HL-60 (cell line): ENCODE data around the gene HAUS2.

Experiments used
- POLR2AphosphoS5 ChIP-seq: IDR thresholded peaks from 2 replicates; pipeline ENCODE4 v1.6.1; 2012; ENCODE audit warnings: low read depth
- SPI1 ChIP-seq: IDR thresholded peaks from 2 replicates; pipeline ENCODE4 v1.6.1; 2012; ENCODE audit warnings: low read depth, mild to moderate bottlenecking, borderline replicate concordance
- TF ChIP-seq, protein P1 (sequence below): IDR thresholded peaks from one replicate; pipeline ENCODE4 v1.5.1; 2011; ENCODE audit warnings: low read length, control low read depth, inconsistent platforms; ENCODE audit not compliant: insufficient read depth
- TF ChIP-seq, protein P2 (sequence below): IDR thresholded peaks from 2 replicates; pipeline ENCODE4 v1.6.1; 2012; ENCODE audit warnings: low read depth; ENCODE audit not compliant: insufficient replicate concordance

DNA sequence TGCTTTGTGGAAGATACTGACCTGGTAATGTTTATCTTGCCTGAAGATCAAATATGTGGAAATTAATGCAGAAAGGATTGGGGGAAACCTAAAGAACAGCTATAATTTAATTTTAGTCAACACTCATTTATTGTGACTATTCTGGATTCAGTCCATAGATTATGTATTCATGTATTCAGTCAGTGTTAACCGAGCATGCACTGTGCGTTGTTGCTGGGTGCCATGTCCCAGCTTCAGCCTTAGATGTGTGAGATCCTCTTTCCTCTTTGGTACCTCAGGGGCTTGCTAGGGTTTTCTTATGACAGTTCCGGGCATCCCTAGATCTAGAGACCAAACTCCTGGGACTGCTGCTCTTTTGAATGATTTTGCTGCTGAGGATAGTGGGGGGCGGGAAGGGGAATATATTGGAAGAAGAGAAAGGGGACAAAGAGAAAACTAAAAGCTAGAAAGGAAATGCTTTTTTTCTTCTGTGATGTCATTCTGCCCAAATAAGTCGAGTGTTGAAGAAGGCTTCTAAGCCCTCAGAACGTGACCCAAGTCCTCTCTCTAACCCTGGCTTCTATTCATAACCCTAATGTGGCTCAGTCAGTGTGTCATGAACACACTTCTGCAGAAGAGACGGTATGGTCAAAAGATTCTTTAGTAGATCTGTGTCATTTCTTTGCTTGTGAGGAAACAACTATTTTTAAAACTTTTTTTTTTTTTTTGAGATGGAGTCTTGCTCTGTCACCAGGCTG lies 60.3 kb downstream of the HAUS2 start:
- TF ChIP-seq, protein P1, sequence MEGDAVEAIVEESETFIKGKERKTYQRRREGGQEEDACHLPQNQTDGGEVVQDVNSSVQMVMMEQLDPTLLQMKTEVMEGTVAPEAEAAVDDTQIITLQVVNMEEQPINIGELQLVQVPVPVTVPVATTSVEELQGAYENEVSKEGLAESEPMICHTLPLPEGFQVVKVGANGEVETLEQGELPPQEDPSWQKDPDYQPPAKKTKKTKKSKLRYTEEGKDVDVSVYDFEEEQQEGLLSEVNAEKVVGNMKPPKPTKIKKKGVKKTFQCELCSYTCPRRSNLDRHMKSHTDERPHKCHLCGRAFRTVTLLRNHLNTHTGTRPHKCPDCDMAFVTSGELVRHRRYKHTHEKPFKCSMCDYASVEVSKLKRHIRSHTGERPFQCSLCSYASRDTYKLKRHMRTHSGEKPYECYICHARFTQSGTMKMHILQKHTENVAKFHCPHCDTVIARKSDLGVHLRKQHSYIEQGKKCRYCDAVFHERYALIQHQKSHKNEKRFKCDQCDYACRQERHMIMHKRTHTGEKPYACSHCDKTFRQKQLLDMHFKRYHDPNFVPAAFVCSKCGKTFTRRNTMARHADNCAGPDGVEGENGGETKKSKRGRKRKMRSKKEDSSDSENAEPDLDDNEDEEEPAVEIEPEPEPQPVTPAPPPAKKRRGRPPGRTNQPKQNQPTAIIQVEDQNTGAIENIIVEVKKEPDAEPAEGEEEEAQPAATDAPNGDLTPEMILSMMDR = no peak
- no peak for TF ChIP-seq POLR2AphosphoS5
- no peak for TF ChIP-seq SPI1
- TF ChIP-seq, protein P2, sequence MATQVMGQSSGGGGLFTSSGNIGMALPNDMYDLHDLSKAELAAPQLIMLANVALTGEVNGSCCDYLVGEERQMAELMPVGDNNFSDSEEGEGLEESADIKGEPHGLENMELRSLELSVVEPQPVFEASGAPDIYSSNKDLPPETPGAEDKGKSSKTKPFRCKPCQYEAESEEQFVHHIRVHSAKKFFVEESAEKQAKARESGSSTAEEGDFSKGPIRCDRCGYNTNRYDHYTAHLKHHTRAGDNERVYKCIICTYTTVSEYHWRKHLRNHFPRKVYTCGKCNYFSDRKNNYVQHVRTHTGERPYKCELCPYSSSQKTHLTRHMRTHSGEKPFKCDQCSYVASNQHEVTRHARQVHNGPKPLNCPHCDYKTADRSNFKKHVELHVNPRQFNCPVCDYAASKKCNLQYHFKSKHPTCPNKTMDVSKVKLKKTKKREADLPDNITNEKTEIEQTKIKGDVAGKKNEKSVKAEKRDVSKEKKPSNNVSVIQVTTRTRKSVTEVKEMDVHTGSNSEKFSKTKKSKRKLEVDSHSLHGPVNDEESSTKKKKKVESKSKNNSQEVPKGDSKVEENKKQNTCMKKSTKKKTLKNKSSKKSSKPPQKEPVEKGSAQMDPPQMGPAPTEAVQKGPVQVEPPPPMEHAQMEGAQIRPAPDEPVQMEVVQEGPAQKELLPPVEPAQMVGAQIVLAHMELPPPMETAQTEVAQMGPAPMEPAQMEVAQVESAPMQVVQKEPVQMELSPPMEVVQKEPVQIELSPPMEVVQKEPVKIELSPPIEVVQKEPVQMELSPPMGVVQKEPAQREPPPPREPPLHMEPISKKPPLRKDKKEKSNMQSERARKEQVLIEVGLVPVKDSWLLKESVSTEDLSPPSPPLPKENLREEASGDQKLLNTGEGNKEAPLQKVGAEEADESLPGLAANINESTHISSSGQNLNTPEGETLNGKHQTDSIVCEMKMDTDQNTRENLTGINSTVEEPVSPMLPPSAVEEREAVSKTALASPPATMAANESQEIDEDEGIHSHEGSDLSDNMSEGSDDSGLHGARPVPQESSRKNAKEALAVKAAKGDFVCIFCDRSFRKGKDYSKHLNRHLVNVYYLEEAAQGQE = no peak
